ENCODE results near the gene KATNB1. TPM values are rescaled to one million over a fixed set of nuclear protein-coding genes. Genes with fewer than 3 reads are reported as not detected.

Gene KATNB1
- total RNA-seq, 4 donors from 2014 or later = 11.4 to 27.6 (median 26.1) TPM

DNA sequence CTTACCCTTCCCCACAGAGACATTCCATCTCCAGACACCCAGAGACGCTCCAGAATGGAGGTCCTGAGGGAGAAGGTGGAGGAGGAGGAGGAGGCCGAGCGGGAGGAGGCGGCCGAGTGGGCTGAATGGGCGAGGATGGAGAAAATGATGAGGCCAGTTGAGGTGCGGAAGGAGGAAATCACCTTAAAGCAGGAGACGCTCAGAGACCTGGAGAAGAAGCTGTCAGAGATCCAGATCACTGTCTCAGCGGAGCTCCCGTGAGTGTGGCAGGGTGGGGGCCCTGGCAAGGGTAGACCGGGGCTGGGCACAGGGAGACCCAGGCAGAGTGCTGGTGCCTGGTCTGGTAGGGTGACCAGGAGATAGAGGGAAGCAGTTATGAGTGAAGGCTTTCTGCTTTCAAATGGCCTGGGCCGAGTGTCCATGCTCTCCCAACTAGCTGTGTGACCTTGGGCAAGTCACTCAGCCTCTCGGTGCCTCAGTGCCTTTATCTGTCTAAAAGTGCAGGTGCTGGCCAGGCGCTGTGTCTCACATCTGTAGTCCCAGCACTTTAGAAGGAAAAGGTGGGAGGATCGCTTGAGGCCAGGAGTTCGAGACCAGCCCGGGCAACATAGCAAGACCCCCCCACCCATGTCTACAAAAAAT is 37.6 kb upstream of the KATNB1 start:
- Histone ChIP-seq H3K9me3 (no peaks in the 10 kb centered on the region), H3K27me3 (no peaks in the 10 kb centered on the region), H3K4me1 (peaks cover 0 to 6% of the 10 kb centered on the region in 2 donors), H3K36me3 (no peaks in the 10 kb centered on the region), H3K4me3 (replicated peaks in 1 of 3) (no peak overlapping the region), H3K27ac (no peak overlapping the region)
- WGBS, 2 donors = 95% methylated on average over 17 of the region's 17 CpGs
- no peak for DNase-seq
- no peak for TF ChIP-seq CTCF (IDR thresholded peaks at IDR 0.05)
- no peak for TF ChIP-seq POLR2A (IDR thresholded peaks at IDR 0.05)
- intact Hi-C loops (cut with DNase I) = no loop called here

GRCh38 chr16:57698812-57699405 is 36.7 kb upstream of the KATNB1 start:
- TF ChIP-seq CTCF (IDR thresholded peaks at IDR 0.05) (no peak), POLR2A (IDR thresholded peaks at IDR 0.05) (no peak)
- 90 to 97% methylated on average over 8 to 10 of the region's 16 CpGs for WGBS, 2 donors
- Histone ChIP-seq H3K4me1 (peaks cover 0 to 6% of the 10 kb centered on the region in 2 donors), H3K27ac (no peak overlapping the region), H3K36me3 (no peaks in the 10 kb centered on the region), H3K4me3 (replicated peaks in 1 of 3) (no peak overlapping the region), H3K9me3 (no peaks in the 10 kb centered on the region), H3K27me3 (no peaks in the 10 kb centered on the region)
- intact Hi-C loops (cut with DNase I) = no loop called here
- DNase-seq = no peak

DNA sequence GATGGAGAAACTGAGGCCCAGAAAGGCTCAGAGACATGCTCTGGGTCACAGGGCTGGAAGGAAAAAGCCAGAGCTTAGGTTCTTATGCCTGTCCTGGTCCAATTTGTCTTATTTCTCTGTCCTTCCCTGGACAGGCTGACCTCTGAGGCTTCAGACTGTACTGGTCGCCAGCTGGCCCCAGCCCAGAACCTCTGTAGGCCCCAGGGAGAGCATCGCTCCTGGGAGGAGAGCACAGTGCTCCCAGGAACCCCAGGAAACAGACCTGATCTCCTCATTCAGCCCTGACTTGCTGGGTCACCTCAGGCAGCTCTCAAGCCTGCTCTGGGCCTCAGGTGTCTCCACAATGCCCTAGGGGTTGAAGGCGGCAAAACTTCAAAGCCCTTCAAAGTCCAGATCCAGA is 36.1 kb upstream of the KATNB1 start:
- no peaks in the 10 kb centered on the region for H3K36me3 ChIP-seq

GRCh38 chr16:57699899-57700298 is 35.7 kb upstream of the KATNB1 start:
- Histone ChIP-seq H3K27me3 (no peaks in the 10 kb centered on the region), H3K4me1 (peaks cover 0 to 13% of the 10 kb centered on the region in 2 donors), H3K36me3 (no peaks in the 10 kb centered on the region), H3K27ac (no peak overlapping the region), H3K9me3 (no peaks in the 10 kb centered on the region), H3K4me3 (replicated peaks in 1 of 3) (no peak overlapping the region)
- WGBS, 2 donors = 90 to 94% methylated on average over 6 to 7 of the region's 7 CpGs
- intact Hi-C loops (cut with DNase I) = no loop called here
- DNase-seq = no peak
- TF ChIP-seq CTCF (IDR thresholded peaks at IDR 0.05) (no peak), POLR2A (IDR thresholded peaks at IDR 0.05) (no peak)

More for the DNA sequence above, 36.1 kb upstream of the KATNB1 start:
- Histone ChIP-seq H3K9me3 (no peaks in the 10 kb centered on the region), H3K4me3 (replicated peaks in 1 of 3) (no peak overlapping the region), H3K27ac (no peak overlapping the region), H3K27me3 (no peaks in the 10 kb centered on the region), H3K4me1 (peaks cover 0 to 9% of the 10 kb centered on the region in 2 donors)
- DNase-seq = no peak
- intact Hi-C loops (cut with DNase I) = no loop called here
- WGBS, 2 donors = 88 to 97% methylated on average over 3 of the region's 3 CpGs
- TF ChIP-seq CTCF (IDR thresholded peaks at IDR 0.05) = no peak
- TF ChIP-seq POLR2A (IDR thresholded peaks at IDR 0.05) = no peak

DNA sequence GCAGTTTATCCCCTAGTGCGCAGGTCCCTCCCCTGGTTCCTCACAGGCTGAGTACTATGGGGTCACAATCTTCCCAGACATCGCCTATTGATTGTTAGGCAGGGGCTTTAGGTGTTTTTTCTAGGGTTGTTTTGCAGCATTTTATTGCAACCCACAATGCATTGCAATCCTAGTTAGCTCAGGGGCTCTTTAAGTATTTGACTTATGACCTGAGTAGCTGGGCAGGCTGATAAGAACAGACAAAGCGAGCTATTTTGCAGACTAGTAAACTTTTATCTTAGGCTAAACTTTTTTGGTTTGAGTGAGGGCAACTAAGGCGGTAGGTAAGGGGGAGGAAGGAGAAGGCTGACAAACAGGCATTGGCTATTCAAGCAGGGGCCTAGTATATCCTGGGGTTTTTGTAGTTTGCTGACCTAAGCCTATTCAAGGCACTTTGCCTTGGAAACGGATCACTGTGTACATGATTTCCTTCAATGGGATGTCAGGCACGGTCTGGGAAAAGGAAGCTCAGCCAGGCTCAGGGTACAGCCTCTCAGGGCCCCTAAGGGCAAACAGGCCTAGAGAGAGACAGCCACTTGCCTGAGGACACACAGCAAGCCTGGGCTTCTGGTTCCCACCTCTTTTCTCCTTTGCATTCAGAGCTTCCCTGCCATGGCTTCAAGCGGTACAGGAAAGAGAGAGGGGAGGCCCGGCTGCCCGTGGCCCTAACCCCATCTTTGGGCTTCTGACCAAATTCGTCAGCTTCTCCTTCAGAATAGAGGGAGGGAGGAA is 34.6 kb upstream of the KATNB1 start:
- Histone ChIP-seq H3K27me3 (no peaks in the 10 kb centered on the region), H3K4me3 (replicated peaks in 1 of 3) (no peak overlapping the region), H3K9me3 (no peaks in the 10 kb centered on the region), H3K27ac (no peak overlapping the region), H3K36me3 (no peaks in the 10 kb centered on the region), H3K4me1 (peaks cover 0 to 14% of the 10 kb centered on the region in 2 donors)
- DNase-seq = no peak
- WGBS, 2 donors = 73 to 75% methylated on average over 10 of the region's 10 CpGs
- TF ChIP-seq CTCF (IDR thresholded peaks at IDR 0.05) (no peak), POLR2A (IDR thresholded peaks at IDR 0.05) (no peak)
- intact Hi-C loops (cut with DNase I) = no loop called here

Measured in thyroid gland (tissue), 4 donors.